Spinal cord (tissue), 10 donors: ENCODE measurements around the gene TRIM8. TPM values are rescaled to one million over a fixed set of nuclear protein-coding genes. Genes with fewer than 3 reads are reported as not detected.
"Not testable (repeated sequence)": the region's sequence is repeated elsewhere in the genome, so short reads cannot be mapped to it uniquely, and the experiment has no call there.

Experiments used
- DNase-seq, 6 donors: peaks; one replicate each; pipeline versions ENCODE4 v3.0.0 to v3.0.0-alpha.2; 2013 to 2015; ENCODE audit warnings: low spot score in 6 of 6, low read depth in 4 of 6
- H3K27ac ChIP-seq: one replicate; pipeline ENCODE4 v1.5.1; 2013; ENCODE audit warnings: low read depth, low read length, control low read depth
- H3K27me3 ChIP-seq: one replicate; pipeline ENCODE4 v1.6.1; 2013; ENCODE audit warnings: low read length; ENCODE audit not compliant: control insufficient read depth, insufficient read depth
- H3K36me3 ChIP-seq: one replicate; pipeline ENCODE4 v1.6.1; 2013; ENCODE audit warnings: low read length; ENCODE audit not compliant: control insufficient read depth, insufficient read depth
- H3K4me1 ChIP-seq: one replicate; pipeline ENCODE4 v1.6.1; 2013; ENCODE audit warnings: low read length; ENCODE audit not compliant: control insufficient read depth, insufficient read depth
- H3K4me3 ChIP-seq: one replicate; pipeline ENCODE4 v1.5.1; 2013; ENCODE audit warnings: low read depth, low read length, control low read depth
- H3K9me3 ChIP-seq: one replicate; pipeline ENCODE4 v1.6.1; 2013; ENCODE audit warnings: low read length; ENCODE audit not compliant: control insufficient read depth, insufficient read depth
- WGBS: methylation state at CpG from one replicate; pipeline ENCODE4 v1.1.5; 2013; ENCODE audit warnings: missing lambda C conversion rate; ENCODE audit not compliant: insufficient coverage; 5-methylcytosine and 5-hydroxymethylcytosine counted together
- polyA plus RNA-seq, 2 donors: library from polyadenylated mRNA; unstranded; fragments of 120-200 nt; gene quantifications; one replicate each; pipeline ENCODE4 v1.2.1, GENCODE V29; 2013; ENCODE audit not compliant: insufficient read length in 2 of 2
- total RNA-seq, 2 donors: library from RNA; depleted of rRNA in 1 of 2; stranded (reverse); fragments of 120-200 nt in 1 of 2; fragments of >200 nt in 1 of 2; gene quantifications; one replicate each; pipeline versions ENCODE4 v1.2.3 to v1.2.4, GENCODE V29; 2013 to 2014
- donor health status: healthy.

The TRIM8 gene
- total and polyA plus RNA-seq, 4 donors: 42.2 to 156 (median 102) TPM

DNA sequence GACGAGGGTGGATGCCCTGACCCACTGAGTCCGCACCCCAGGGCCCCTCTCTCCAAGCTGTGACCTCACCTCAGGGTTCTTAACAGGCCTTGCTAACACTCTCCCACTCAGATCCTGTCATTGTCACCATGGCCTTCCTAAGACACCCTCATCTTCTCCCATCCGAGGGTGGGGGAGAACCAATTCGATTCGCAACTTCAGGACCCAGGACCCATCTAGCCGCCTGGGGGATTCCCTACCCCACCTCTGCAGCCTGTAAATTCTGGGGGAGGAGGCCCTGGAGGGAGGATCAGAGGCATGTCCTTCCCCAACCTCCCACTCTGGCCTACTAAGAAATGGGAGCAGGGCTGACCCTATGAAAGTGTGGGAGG, 17.4 kb downstream of the TRIM8 start:
- Histone ChIP-seq H3K36me3 (peaks cover 40% of the 10 kb centered on the region), H3K27ac (peak overlapping the region; percentile 67), H3K9me3 (no peaks in the 10 kb centered on the region), H3K4me3 (no peak overlapping the region), H3K4me1 (peaks cover 25% of the 10 kb centered on the region), H3K27me3 (no peaks in the 10 kb centered on the region)
- WGBS: 17% methylated on average over 2 of the region's 6 CpGs
- DNase-seq: no peak

- Histone ChIP-seq H3K27me3 (no peaks in the 10 kb centered on the region), H3K36me3 (peaks cover 3% of the 10 kb centered on the region), H3K4me3 (no peak overlapping the region), H3K9me3 (no peaks in the 10 kb centered on the region), H3K27ac (no peak overlapping the region), H3K4me1 (peaks cover 45% of the 10 kb centered on the region)
- no peak for DNase-seq
- 75% methylated on average over 8 of the region's 9 CpGs for WGBS
These were observed 21.7 kb downstream of the TRIM8 start for GRCh38 chr10:102665904-102666509.

GRCh38 chr10:102667411-102667810, 23.1 kb downstream of the TRIM8 start:
- DNase-seq, H3K27ac ChIP-seq, H3K4me3 ChIP-seq, H3K9me3 ChIP-seq, H3K27me3 ChIP-seq, H3K36me3 ChIP-seq: not testable (repeated sequence)
- WGBS: 100% methylated on average over 1 of the region's 4 CpGs
- peaks cover 43% of the 10 kb centered on the region for H3K4me1 ChIP-seq

DNA sequence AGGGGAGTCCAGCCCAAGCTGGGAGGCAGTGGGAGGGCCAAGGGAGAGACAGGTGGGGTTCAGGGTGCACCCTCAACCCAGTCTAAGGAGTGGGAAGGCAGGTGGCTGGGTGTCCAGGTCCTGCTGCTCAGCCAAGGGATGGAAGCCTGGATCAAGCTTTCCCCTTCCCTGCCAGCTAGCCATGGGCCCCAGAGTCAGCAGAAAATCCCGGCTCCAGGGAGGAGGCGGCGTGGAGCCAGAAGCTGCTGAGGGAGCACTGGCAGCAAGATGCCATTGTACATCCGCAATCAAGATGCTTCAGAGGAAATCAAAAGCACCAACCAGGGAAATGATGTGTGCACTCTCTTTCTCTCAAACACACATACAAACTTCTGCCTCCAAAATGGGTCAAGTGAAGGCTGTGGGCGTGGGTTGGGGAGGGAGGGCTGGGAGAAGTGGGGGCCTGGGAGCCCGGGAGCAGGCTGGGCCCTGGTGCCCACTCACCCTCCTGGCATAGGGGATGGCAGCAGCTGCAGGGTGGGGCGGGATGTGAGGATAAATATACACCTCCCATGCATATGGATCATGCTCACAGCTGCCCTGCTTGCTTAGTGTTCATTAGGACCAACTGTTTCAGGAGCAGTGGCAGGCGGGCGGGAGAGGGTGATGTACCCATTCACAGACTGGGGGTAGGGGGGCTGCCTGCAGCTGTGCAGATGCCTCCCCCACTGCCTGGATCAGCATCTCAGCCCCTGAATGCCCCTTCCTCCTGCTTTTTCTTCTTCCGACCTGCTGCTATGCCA, 24.2 kb downstream of the TRIM8 start:
- peak in 2 of 6 donors; percentile 35 to 64 for DNase-seq
- 62% methylated on average over 5 of the region's 10 CpGs for WGBS
- H3K36me3 ChIP-seq: no peaks in the 10 kb centered on the region
- no peak overlapping the region for H3K4me3 ChIP-seq
- no peaks in the 10 kb centered on the region for H3K27me3 ChIP-seq
- H3K27ac ChIP-seq: peak overlapping the region; percentile 72
- peaks cover 54% of the 10 kb centered on the region for H3K4me1 ChIP-seq
- no peaks in the 10 kb centered on the region for H3K9me3 ChIP-seq

DNA sequence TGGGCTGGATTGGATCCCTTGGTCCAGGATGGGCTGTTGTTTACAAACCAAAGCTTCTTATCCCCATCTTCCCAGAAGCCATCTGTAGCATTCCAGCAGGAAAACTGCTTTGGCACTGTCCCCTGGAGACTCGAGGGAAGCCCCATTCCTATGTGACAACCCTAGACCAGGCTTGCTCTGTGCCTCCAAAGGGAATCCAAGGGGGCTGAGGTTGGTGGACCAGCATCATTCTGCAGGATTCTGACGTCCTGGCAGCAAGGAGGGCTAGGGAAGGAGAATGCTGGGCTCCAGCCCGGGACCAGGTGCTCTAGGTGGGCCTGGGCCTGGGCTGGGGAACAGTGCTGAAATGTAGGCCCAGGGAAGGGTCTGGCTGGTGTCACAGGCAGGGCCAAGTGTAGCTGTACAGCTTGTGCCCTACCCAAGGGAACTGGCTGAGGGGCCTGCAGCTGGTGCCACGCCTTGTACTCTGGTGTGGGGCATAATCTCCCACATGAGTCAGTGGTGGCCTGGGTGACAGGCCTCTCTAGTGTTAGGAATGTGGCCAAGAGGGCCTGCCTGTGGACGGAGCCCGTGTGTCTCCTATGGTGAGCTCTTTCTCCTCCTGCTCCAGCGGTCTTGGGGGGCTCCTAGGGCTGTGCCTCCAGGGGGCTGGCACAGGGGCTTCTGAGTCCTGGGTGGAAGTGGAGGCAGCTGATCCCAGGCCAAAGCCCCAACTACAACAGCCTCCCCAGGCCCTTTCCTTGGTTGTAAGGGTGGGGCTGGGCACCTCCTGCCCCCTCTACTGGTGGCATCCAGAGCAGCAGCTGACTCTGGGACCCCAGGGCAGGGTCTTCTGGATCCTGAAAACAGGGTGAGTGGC, 25.2 kb downstream of the TRIM8 start:
- 59% methylated on average over 6 of the region's 7 CpGs for WGBS
- peak in 2 of 6 donors; percentile 36 to 39 for DNase-seq
- peak overlapping the region; percentile 72 for H3K27ac ChIP-seq
- H3K9me3 ChIP-seq: no peaks in the 10 kb centered on the region
- peaks cover 64% of the 10 kb centered on the region for H3K4me1 ChIP-seq
- H3K4me3 ChIP-seq: no peak overlapping the region
- H3K27me3 ChIP-seq: no peaks in the 10 kb centered on the region
- H3K36me3 ChIP-seq: no peaks in the 10 kb centered on the region

DNA sequence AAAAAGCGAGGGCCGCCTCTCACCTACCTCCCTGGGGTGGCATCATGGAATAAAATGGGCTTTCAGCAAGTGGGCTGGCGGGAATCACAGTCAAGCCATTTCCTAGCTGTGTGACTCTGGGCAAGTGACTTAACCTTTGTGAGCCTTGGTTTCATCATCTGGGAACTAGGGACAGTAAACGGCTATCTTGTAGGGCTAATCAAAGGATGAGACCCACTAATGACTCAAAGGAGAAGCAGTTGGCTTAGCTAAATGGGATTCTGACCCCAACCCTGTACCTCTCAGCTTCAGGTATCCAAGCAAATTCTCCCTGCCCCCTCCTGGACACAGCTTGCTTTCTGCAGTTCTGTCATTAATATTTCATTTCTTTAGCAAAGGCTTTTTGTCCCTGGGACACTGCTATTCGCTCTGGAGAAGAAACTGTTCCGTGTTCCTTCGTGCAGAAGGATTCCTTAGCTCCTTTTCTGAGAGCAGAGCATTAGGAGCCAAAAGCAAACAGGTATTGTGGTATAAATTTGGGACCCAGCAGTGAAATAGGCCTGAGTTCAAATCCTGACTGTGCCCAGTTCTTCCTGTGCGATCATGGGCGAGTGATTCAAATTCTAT, 25.9 kb downstream of the TRIM8 start:
- no peaks in the 10 kb centered on the region for H3K9me3 ChIP-seq
- H3K4me1 ChIP-seq: peaks cover 71% of the 10 kb centered on the region
- H3K36me3 ChIP-seq: no peaks in the 10 kb centered on the region
- WGBS: 69% methylated on average over 6 of the region's 9 CpGs
- H3K4me3 ChIP-seq: no peak overlapping the region
- no peak for DNase-seq
- H3K27me3 ChIP-seq: no peaks in the 10 kb centered on the region
- peak overlapping the region; percentile 22 for H3K27ac ChIP-seq

- 58% methylated on average over 6 of the region's 6 CpGs for WGBS
- Histone ChIP-seq H3K9me3 (no peaks in the 10 kb centered on the region), H3K4me3 (no peak overlapping the region), H3K27ac (no peak overlapping the region), H3K4me1 (peaks cover 78% of the 10 kb centered on the region), H3K36me3 (no peaks in the 10 kb centered on the region), H3K27me3 (no peaks in the 10 kb centered on the region)
- peak in 2 of 6 donors; percentile 53 to 86 for DNase-seq
These were observed 26.7 kb downstream of the TRIM8 start for GRCh38 chr10:102670871-102671434.

DNA sequence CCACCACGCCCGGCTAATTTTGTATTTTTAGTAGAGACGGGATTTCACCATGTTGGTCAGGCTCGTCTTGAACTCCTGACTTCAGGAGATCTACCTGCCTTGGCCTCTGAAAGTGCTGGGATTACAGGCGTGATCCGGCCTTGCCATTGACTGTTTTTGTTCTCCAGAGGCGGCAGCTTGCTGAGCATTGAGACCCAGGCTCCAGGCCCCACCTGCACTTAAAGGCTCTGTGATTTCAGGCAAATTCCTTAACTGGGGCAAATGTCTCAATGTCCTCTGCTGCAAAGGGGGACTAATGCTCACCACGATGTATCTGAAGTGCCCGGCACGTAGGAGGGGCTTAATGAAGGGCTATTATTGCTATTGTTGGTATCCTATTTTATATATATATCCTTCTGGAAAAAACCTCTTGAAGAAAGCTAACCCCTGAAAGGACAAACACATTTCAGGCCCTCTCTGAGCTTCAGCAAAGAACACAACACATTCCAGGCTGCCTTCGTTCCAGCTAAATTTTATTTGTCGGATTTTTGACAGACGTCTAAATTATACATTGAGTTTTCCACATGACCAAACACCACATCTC, 29.0 kb downstream of the TRIM8 start:
- WGBS: 79% methylated on average over 8 of the region's 13 CpGs
- H3K27ac ChIP-seq: peak overlapping the region; percentile 95

More for the DNA sequence above, 29.0 kb downstream of the TRIM8 start:
- H3K36me3 ChIP-seq: peaks cover 5% of the 10 kb centered on the region
- peak in 1 of 6 donors; percentile 20 for DNase-seq
- peaks cover 88% of the 10 kb centered on the region for H3K4me1 ChIP-seq
- no peaks in the 10 kb centered on the region for H3K9me3 ChIP-seq
- H3K4me3 ChIP-seq: peak overlapping the region; percentile 26
- H3K27me3 ChIP-seq: no peaks in the 10 kb centered on the region
